ENCODE results near the gene HOXA6. TPM values are rescaled to one million over a fixed set of nuclear protein-coding genes. Genes with fewer than 3 reads are reported as not detected.
A peak's percentile ranks its signal among the peaks of the same experiment; 100 is the strongest.

HOXA6 gene
- total RNA-seq, 2 experiments from 2014 or later, result 4.1 to 12.0 TPM

DNA sequence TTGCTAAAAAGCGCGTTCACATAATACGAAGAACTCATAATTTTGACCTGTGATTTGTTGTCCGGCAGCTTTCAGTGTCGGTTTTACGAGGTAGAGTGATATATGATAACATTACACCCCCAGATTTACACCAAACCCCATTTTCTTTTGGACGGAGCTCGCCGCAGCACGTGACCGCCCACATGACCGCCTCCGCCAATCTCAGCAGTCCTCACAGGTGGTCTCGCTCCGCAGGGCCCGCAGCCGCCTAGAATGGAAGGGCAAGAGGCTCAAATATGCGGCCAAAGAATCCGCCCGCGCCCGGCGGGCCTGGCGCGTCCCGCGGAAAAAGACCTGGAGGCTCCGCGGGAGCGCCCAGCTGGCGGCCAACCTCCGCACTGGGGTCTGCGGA, 8.9 kb upstream of the HOXA6 start, which contains the start of gene HOXA7:
Gene HOXA7, minus strand, starts transcription at position 168 of the 391 bp plus-strand sequence. Its CDS starts 130 bp downstream, at position 38.
- peaks cover 35% of the 10 kb centered on the region for H3K4me1 ChIP-seq (ENCODE audit: insufficient read depth, low read length, poor library complexity, severe bottlenecking)
- peak within 1 kb of the TSS; percentile 47 for H3K27ac ChIP-seq (ENCODE audit: low read depth, low read length, poor library complexity, severe bottlenecking)
- no peaks in the 10 kb centered on the region for H3K9me2 ChIP-seq (ENCODE audit: insufficient read depth, low read length)
- peak within 1 kb of the TSS; percentile 69 for H3K4me3 ChIP-seq (ENCODE audit: low read depth, low read length, poor library complexity, severe bottlenecking)
- TF ChIP-seq EZH2phosphoT487 (IDR thresholded peaks at IDR 0.05; ENCODE audit: borderline replicate concordance, low read depth, low read length), result no peak
- H3K36me3 ChIP-seq (ENCODE audit: insufficient read depth, low read length), result no peaks in the 10 kb centered on the region
- H3K79me2 ChIP-seq (ENCODE audit: insufficient read depth, low read depth, low read length), result no peaks in the 10 kb centered on the region
- no peaks in the 10 kb centered on the region for H3K9me3 ChIP-seq (ENCODE audit: low read length)
- intact Hi-C loops (cut with micrococcal nuclease; ENCODE audit: unreplicated experiment), result loop anchor here (10.0 kb wide), 1 partner anchor 1262 kb away; no protein-coding TSS in a partner anchor
- BruUV-seq (replicated peaks), result no TSS peak
- peak; percentile 48 for DNase-seq (ENCODE audit: low spot score)
- H2AFZ ChIP-seq (ENCODE audit: low read length), result peak within 1 kb of the TSS; percentile 99
- peak within 1 kb of the TSS; percentile 84 for H3K4me2 ChIP-seq (ENCODE audit: low read length)
- CTCF ChIA-PET (ENCODE audit: unreplicated experiment), result no interaction called here
- H4K20me1 ChIP-seq (ENCODE audit: insufficient read depth, low read length), result no peaks in the 10 kb centered on the region
- POLR2A ChIA-PET, result no interaction called here

DNA sequence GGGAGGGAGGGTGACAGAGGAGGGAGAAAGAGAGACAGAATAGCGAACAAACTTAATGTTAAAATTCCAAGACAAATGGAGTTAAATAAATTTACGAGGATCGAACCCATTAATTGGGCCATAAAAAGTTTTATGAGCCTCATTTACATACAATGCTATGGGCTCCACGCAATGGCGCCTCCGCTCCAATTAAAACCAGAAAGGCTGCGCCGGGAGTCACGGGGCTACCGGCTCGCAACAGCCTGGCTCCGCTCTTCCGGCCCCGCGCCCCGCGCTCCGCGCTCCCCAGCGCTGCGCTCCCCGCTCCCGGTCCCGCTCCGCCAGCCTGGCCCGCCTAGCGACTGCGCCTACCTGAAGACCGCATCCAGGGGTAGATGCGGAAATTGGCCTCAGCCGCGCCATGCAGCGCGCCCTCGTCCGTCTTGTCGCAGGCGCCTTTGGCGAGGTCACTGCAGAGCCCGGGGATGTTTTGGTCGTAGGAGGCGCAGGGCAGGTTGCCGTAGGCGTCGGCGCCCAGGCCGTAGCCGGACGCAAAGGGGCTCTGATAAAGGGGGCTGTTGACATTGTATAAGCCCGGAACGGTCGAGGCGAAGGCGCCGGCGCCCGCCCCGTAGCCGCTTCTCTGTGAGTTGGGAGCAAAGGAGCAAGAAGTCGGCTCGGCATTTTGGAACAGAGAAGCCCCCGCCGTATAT, 8.4 kb upstream of the HOXA6 start:
- no TSS peak for BruUV-seq (replicated peaks)
- DNase-seq (ENCODE audit: low spot score), result peak; percentile 65
- Histone ChIP-seq H3K27ac (ENCODE audit: low read depth, low read length, poor library complexity, severe bottlenecking) (peak overlapping the region; percentile 47), H3K36me3 (ENCODE audit: insufficient read depth, low read length) (no peaks in the 10 kb centered on the region), H3K4me3 (ENCODE audit: low read depth, low read length, poor library complexity, severe bottlenecking) (peak overlapping the region; percentile 69), H3K79me2 (ENCODE audit: insufficient read depth, low read depth, low read length) (no peaks in the 10 kb centered on the region), H3K4me1 (ENCODE audit: insufficient read depth, low read length, poor library complexity, severe bottlenecking) (peaks cover 40% of the 10 kb centered on the region), H3K4me2 (ENCODE audit: low read length) (peak overlapping the region; percentile 84), H3K9me3 (ENCODE audit: low read length) (no peaks in the 10 kb centered on the region), H4K20me1 (ENCODE audit: insufficient read depth, low read length) (no peaks in the 10 kb centered on the region), H2AFZ (ENCODE audit: low read length) (peak overlapping the region; percentile 99), H3K9me2 (ENCODE audit: insufficient read depth, low read length) (no peaks in the 10 kb centered on the region)
- CTCF ChIA-PET (ENCODE audit: unreplicated experiment), result interaction anchor here (0.5 kb wide), 1 partner anchor 296 kb away, joined by 3 read pairs; no protein-coding TSS in a partner anchor
- POLR2A ChIA-PET, result interaction anchor here (0.6 kb wide), 1 partner anchor 190 kb away, joined by 3 read pairs; no protein-coding TSS in a partner anchor
- intact Hi-C loops (cut with micrococcal nuclease; ENCODE audit: unreplicated experiment), result loop anchor here (10.0 kb wide), 1 partner anchor 1261 kb away; no protein-coding TSS in a partner anchor
- TF ChIP-seq, protein P1, sequence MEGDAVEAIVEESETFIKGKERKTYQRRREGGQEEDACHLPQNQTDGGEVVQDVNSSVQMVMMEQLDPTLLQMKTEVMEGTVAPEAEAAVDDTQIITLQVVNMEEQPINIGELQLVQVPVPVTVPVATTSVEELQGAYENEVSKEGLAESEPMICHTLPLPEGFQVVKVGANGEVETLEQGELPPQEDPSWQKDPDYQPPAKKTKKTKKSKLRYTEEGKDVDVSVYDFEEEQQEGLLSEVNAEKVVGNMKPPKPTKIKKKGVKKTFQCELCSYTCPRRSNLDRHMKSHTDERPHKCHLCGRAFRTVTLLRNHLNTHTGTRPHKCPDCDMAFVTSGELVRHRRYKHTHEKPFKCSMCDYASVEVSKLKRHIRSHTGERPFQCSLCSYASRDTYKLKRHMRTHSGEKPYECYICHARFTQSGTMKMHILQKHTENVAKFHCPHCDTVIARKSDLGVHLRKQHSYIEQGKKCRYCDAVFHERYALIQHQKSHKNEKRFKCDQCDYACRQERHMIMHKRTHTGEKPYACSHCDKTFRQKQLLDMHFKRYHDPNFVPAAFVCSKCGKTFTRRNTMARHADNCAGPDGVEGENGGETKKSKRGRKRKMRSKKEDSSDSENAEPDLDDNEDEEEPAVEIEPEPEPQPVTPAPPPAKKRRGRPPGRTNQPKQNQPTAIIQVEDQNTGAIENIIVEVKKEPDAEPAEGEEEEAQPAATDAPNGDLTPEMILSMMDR (conservative IDR thresholded peaks at IDR 0.05; ENCODE audit: low read length), result no peak; the same call in 1 of the 2 replicates
- no peak for TF ChIP-seq EZH2phosphoT487 (IDR thresholded peaks at IDR 0.05; ENCODE audit: borderline replicate concordance, low read depth, low read length)

DNA sequence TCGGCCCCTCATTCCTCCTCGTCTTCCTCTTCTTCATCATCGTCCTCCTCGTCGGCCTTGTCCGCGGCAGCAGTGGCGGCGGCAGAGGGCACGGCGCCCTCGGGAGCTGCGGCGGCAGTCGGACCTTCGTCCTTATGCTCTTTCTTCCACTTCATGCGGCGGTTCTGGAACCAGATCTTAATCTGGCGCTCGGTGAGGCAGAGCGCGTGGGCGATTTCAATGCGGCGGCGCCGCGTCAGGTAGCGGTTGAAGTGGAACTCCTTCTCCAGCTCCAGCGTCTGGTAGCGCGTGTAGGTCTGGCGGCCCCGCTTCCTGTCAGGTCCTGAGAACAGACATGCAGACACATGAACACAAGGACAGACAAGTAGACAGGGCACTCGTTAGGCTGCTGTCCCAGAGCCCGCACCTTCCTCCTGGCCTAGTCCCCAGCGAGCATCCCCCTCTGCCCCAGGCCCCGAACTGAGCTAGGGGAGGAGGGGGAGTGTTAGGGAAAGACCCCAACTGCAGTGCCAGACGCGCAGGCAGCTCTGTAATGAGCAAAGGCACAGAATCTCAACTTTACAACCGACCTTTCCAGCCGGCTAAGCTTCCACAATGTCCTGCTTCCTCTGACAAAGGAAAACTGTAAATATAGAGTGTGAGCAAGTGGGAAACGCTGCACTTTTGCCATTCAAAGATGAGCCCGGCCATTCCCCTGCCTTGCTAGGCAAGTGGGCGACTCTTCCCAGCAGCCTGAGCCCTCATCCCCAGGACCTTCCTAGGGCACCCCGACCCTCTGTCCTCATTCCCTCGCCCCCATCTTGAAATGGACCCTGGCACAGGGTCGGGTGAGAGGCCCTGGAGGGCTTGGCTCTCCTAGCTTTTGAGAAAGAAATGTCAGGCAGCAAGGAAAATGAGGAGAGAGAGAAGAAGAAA, 7.6 kb upstream of the HOXA6 start:
- Histone ChIP-seq H3K79me2 (ENCODE audit: insufficient read depth, low read depth, low read length) (no peaks in the 10 kb centered on the region), H3K9me2 (ENCODE audit: insufficient read depth, low read length) (no peaks in the 10 kb centered on the region), H4K20me1 (ENCODE audit: insufficient read depth, low read length) (no peaks in the 10 kb centered on the region), H3K4me3 (ENCODE audit: low read depth, low read length, poor library complexity, severe bottlenecking) (peak overlapping the region; percentile 69), H2AFZ (ENCODE audit: low read length) (peak overlapping the region; percentile 99), H3K9me3 (ENCODE audit: low read length) (no peaks in the 10 kb centered on the region), H3K4me1 (ENCODE audit: insufficient read depth, low read length, poor library complexity, severe bottlenecking) (peaks cover 35% of the 10 kb centered on the region), H3K27ac (ENCODE audit: low read depth, low read length, poor library complexity, severe bottlenecking) (peak overlapping the region; percentile 47), H3K4me2 (ENCODE audit: low read length) (peak overlapping the region; percentile 84), H3K36me3 (ENCODE audit: insufficient read depth, low read length) (no peaks in the 10 kb centered on the region)
- BruUV-seq (replicated peaks), result no TSS peak
- intact Hi-C loops (cut with micrococcal nuclease; ENCODE audit: unreplicated experiment), result loop anchor here (10.0 kb wide), 1 partner anchor 1260 kb away; no protein-coding TSS in a partner anchor
- ChIA-PET CTCF (ENCODE audit: unreplicated experiment) (interaction anchor here (0.5 kb wide), 1 partner anchor 296 kb away, joined by 3 read pairs; no protein-coding TSS in a partner anchor), POLR2A (interaction anchor here (0.6 kb wide), 2 partner anchors 189 to 877 kb away, joined by 3 read pairs; no protein-coding TSS in a partner anchor)
- DNase-seq (ENCODE audit: low spot score), result peak; percentile 33
- TF ChIP-seq EZH2phosphoT487 (IDR thresholded peaks at IDR 0.05; ENCODE audit: borderline replicate concordance, low read depth, low read length), result no peak
- TF ChIP-seq, protein P1 (conservative IDR thresholded peaks at IDR 0.05; ENCODE audit: low read length), result no peak
